HCT116 (cell line): ENCODE data around the gene PGLYRP3. TPM values are rescaled to one million over a fixed set of nuclear protein-coding genes. Genes with fewer than 3 reads are reported as not detected.

ENCODE experiments used
- ATAC-seq: fragments of 200-7000 bp; cut with Tn5 transposase; 2 replicates; pipeline ENCODE4 v1.9.1; 2020; ENCODE audit warnings: mild to moderate bottlenecking, moderate library complexity
- BruUV-seq: library from RNA; stranded (reverse); fragments of 400-500 nt; replicated peaks from 2 replicates; lab custom pipeline; 2021; lab: Mats Ljungman, UMichigan
- CTCF ChIA-PET: fragments of 300-600 bp; sonication (Branson Sonifier 250); formaldehyde crosslinking; loops from one replicate; lab custom pipeline; 2021; ENCODE audit warnings: antibody characterized with exemption; lab: Charles Lee
- POLR2A ChIA-PET: fragments of 300-600, 350-600 bp; sonication (Branson Sonifier 250); formaldehyde crosslinking; loops from one replicate; lab custom pipeline; 2021; ENCODE audit warnings: antibody characterized with exemption; lab: Charles Lee
- RAD21 ChIA-PET, 2 experiments: fragments of 300-600 bp; sonication (Branson Sonifier 250); formaldehyde crosslinking; loops; one replicate each; lab custom pipeline; 2023; ENCODE audit warnings: low total read pairs in 2 of 2; ENCODE audit not compliant: uncharacterized antibody in 2 of 2, unreplicated experiment in 2 of 2, low non-redundant PET in 1 of 2; lab: Charles Lee
- DNase-seq: peaks from one replicate; pipeline ENCODE4 v3.0.0-alpha.2; 2010; ENCODE audit warnings: low read depth, low spot score
- H2AFZ ChIP-seq: fragments of 200-600 bp; shearing (Covaris generic), sonication (generic); 2 replicates; pipeline ENCODE4 v1.6.1; 2017; ENCODE audit warnings: low read depth, mixed run types, mixed read lengths, antibody characterized with exemption, low read length; ENCODE audit not compliant: poor library complexity, severe bottlenecking
- H3K27ac ChIP-seq: 2 replicates; pipeline ENCODE4 v1.5.1; 2012; ENCODE audit warnings: low read depth, low read length
- H3K27me3 ChIP-seq: fragments of 200-600 bp; sonication (generic); 2 replicates; pipeline ENCODE4 v1.6.1; 2016; ENCODE audit warnings: mixed run types, low read length, mixed read lengths; ENCODE audit not compliant: insufficient read depth
- H3K36me3 ChIP-seq, 2 experiments: fragments of 200-500 bp in 1 of 2; fragments of 200-600 bp in 1 of 2; sonication (Bioruptor generic) in 1 of 2; sonication (generic) in 1 of 2; 2 replicates each; pipeline versions ENCODE4 v1.5.1 to v1.6.1; 2014 to 2016; ENCODE audit warnings: low read length in 2 of 2, inconsistent platforms in 1 of 2, mixed read lengths in 1 of 2, mixed run types in 1 of 2; ENCODE audit not compliant: insufficient read depth in 2 of 2, control insufficient read depth in 1 of 2
- H3K4me1 ChIP-seq, 2 experiments: fragments of 200-600 bp in 1 of 2; sonication (generic) in 1 of 2; 2 replicates each; pipeline versions ENCODE4 v1.5.1 to v1.6.1; 2012 to 2017; ENCODE audit warnings: low read length in 2 of 2, inconsistent platforms in 1 of 2, mild to moderate bottlenecking in 1 of 2, mixed read lengths in 1 of 2, mixed run types in 1 of 2, moderate library complexity in 1 of 2; ENCODE audit not compliant: insufficient read depth in 2 of 2, control insufficient read depth in 1 of 2
- H3K4me2 ChIP-seq: fragments of 200-600 bp; sonication (generic); 2 replicates; pipeline ENCODE4 v1.6.1; 2017; ENCODE audit warnings: mixed run types, low read length, mixed read lengths
- H3K4me3 ChIP-seq, 2 experiments: fragments of 200-600 bp in 1 of 2; sonication (generic) in 1 of 2; replicated peaks in 1 of 2; 2 replicates each; pipeline ENCODE4 v1.5.1; 2011 to 2016; ENCODE audit warnings: low read length in 2 of 2, control low read depth in 1 of 2, low read depth in 1 of 2, mild to moderate bottlenecking in 1 of 2, mixed read lengths in 1 of 2, mixed run types in 1 of 2
- H3K79me2 ChIP-seq: fragments of 200-600 bp; sonication (generic); 2 replicates; pipeline ENCODE4 v1.6.1; 2017; ENCODE audit warnings: mild to moderate bottlenecking, mixed run types, low read length, moderate library complexity, mixed read lengths; ENCODE audit not compliant: insufficient read depth
- H3K9ac ChIP-seq: fragments of 200-600 bp; sonication (generic); 2 replicates; pipeline ENCODE4 v1.6.1; 2016; ENCODE audit warnings: low read length, mixed read lengths
- H3K9me2 ChIP-seq: fragments of 200-600 bp; sonication (generic), shearing (Covaris generic); 2 replicates; pipeline ENCODE4 v1.6.1; 2017; ENCODE audit warnings: mixed run types, mild to moderate bottlenecking, moderate library complexity; ENCODE audit not compliant: insufficient read depth
- H3K9me3 ChIP-seq, 2 experiments: fragments of 200-500 bp in 1 of 2; fragments of 200-600 bp in 1 of 2; sonication (Bioruptor generic) in 1 of 2; sonication (generic) in 1 of 2; 2 replicates each; pipeline ENCODE4 v1.6.1; 2014 to 2017; ENCODE audit warnings: low read length in 2 of 2, mixed read lengths in 2 of 2, inconsistent platforms in 1 of 2, low read depth in 1 of 2, mild to moderate bottlenecking in 1 of 2, mixed run types in 1 of 2, moderate library complexity in 1 of 2; ENCODE audit not compliant: control insufficient read depth in 1 of 2, insufficient read depth in 1 of 2
- H4K20me1 ChIP-seq: fragments of 200-600 bp; sonication (generic), shearing (Covaris generic); 2 replicates; pipeline ENCODE4 v1.6.1; 2017; ENCODE audit warnings: mixed run types, mild to moderate bottlenecking, moderate library complexity; ENCODE audit not compliant: insufficient read depth
- CBX3 ChIP-seq: IDR thresholded peaks from 2 replicates; pipeline ENCODE4 v1.6.1; 2012; ENCODE audit warnings: low read depth
- POLR2AphosphoS5 ChIP-seq: IDR thresholded peaks from 2 replicates; pipeline ENCODE4 v1.6.1; 2011; ENCODE audit warnings: mild to moderate bottlenecking, low read depth, low read length, moderate library complexity
- SIN3A ChIP-seq: IDR thresholded peaks from 2 replicates; pipeline ENCODE4 v1.6.1; 2012; ENCODE audit warnings: low read depth
- SP1 ChIP-seq: IDR thresholded peaks from 2 replicates; pipeline ENCODE4 v1.6.1; 2012; ENCODE audit warnings: low read depth
- SRF ChIP-seq: IDR thresholded peaks from 2 replicates; pipeline ENCODE4 v1.6.1; 2012; ENCODE audit warnings: low read depth
- TCF7L2 ChIP-seq: IDR thresholded peaks from 2 replicates; pipeline ENCODE4 v1.7.0; 2011; ENCODE audit warnings: borderline replicate concordance, inconsistent platforms; ENCODE audit not compliant: insufficient read depth, insufficient read length; ENCODE audit errors: extremely low read depth
- YY1 ChIP-seq: IDR thresholded peaks from 2 replicates; pipeline ENCODE4 v1.6.1; 2011; ENCODE audit warnings: low read length, low read depth, moderate library complexity, mild to moderate bottlenecking; ENCODE audit not compliant: insufficient replicate concordance; ENCODE audit errors: extremely low read depth
- ZFX ChIP-seq: fragments of 450-650 bp; IDR thresholded peaks from 2 replicates; pipeline ENCODE4 v1.6.1; 2017
- intact Hi-C: fragments of 100-400 bp; cut with micrococcal nuclease; formaldehyde crosslinking; loops from 2 replicates; pipeline ENCODE4 v1.10.0; 2022
- total RNA-seq: library from RNA; stranded (reverse); gene quantifications from one replicate; pipeline ENCODE4 v1.2.1, GENCODE V29; 2021; ENCODE audit not compliant: unreplicated experiment
- TF ChIP-seq, protein P1 (sequence below): IDR thresholded peaks from 2 replicates; pipeline ENCODE4 v1.6.1; 2012
- TF ChIP-seq, protein P2 (sequence below): IDR thresholded peaks from 2 replicates; pipeline ENCODE4 v1.6.1; 2012; ENCODE audit warnings: low read depth
- TF ChIP-seq, protein P3 (sequence below): IDR thresholded peaks from 2 replicates; pipeline ENCODE4 v1.6.1; 2011; ENCODE audit warnings: mild to moderate bottlenecking, low read length, moderate library complexity; ENCODE audit not compliant: insufficient replicate concordance; ENCODE audit errors: extremely low read depth

Gene PGLYRP3
- total RNA-seq, 1 experiment from 2014 or later = not detected

DNA sequence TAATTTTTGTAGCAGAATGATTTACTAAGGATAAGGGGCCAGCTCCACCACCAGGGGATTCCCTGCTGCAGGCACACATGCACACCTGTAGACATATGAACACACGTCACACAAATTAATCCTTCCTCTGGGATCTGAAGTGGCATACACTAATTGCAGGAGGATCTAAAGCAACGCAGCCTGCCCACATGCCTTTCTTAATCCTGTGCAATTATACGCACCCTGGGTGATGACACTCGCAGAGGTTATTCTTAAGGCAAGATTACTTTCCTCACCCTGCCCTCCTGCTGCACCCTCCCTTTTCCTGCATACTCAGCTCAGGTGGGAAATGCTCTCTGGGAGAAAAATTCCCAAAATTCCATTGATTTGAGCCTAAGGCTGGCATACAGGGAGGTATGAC is 60.8 kb downstream of the PGLYRP3 start:
- POLR2A ChIA-PET = no interaction called here

DNA sequence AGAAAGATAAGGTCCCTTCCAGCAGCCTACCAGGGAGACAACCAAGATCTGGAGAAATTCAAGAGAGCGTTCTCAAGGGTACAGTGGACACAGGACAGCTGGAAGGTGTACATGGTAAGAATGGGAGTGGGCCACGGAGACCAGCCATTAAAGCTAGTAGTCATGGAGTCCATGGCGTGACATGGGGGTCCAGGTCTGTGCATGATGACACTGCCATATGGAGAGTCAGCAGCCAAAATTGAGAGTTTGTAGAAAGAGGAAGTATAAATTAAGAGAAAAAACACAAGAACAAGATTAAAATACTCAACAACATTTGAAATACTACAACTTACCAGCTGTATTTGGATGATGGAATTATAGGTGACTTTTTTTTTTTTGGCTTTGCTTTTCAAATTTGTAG is 61.2 kb downstream of the PGLYRP3 start:
- H3K36me3 ChIP-seq = no peaks in the 10 kb centered on the region
- RAD21 ChIA-PET = no interaction called here
- H3K4me1 ChIP-seq = no peaks in the 10 kb centered on the region
- H2AFZ ChIP-seq = no peak overlapping the region
- ATAC-seq (no peak), DNase-seq (no peak)
- no peak for TF ChIP-seq YY1
- TF ChIP-seq CBX3 = no peak
- TF ChIP-seq, protein P1, sequence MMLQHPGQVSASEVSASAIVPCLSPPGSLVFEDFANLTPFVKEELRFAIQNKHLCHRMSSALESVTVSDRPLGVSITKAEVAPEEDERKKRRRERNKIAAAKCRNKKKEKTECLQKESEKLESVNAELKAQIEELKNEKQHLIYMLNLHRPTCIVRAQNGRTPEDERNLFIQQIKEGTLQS = no peak
- TF ChIP-seq SIN3A = no peak
- TF ChIP-seq, protein P2, sequence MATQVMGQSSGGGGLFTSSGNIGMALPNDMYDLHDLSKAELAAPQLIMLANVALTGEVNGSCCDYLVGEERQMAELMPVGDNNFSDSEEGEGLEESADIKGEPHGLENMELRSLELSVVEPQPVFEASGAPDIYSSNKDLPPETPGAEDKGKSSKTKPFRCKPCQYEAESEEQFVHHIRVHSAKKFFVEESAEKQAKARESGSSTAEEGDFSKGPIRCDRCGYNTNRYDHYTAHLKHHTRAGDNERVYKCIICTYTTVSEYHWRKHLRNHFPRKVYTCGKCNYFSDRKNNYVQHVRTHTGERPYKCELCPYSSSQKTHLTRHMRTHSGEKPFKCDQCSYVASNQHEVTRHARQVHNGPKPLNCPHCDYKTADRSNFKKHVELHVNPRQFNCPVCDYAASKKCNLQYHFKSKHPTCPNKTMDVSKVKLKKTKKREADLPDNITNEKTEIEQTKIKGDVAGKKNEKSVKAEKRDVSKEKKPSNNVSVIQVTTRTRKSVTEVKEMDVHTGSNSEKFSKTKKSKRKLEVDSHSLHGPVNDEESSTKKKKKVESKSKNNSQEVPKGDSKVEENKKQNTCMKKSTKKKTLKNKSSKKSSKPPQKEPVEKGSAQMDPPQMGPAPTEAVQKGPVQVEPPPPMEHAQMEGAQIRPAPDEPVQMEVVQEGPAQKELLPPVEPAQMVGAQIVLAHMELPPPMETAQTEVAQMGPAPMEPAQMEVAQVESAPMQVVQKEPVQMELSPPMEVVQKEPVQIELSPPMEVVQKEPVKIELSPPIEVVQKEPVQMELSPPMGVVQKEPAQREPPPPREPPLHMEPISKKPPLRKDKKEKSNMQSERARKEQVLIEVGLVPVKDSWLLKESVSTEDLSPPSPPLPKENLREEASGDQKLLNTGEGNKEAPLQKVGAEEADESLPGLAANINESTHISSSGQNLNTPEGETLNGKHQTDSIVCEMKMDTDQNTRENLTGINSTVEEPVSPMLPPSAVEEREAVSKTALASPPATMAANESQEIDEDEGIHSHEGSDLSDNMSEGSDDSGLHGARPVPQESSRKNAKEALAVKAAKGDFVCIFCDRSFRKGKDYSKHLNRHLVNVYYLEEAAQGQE = no peak
- TF ChIP-seq SP1 = no peak
- no peak for TF ChIP-seq ZFX
- TF ChIP-seq, protein P3, sequence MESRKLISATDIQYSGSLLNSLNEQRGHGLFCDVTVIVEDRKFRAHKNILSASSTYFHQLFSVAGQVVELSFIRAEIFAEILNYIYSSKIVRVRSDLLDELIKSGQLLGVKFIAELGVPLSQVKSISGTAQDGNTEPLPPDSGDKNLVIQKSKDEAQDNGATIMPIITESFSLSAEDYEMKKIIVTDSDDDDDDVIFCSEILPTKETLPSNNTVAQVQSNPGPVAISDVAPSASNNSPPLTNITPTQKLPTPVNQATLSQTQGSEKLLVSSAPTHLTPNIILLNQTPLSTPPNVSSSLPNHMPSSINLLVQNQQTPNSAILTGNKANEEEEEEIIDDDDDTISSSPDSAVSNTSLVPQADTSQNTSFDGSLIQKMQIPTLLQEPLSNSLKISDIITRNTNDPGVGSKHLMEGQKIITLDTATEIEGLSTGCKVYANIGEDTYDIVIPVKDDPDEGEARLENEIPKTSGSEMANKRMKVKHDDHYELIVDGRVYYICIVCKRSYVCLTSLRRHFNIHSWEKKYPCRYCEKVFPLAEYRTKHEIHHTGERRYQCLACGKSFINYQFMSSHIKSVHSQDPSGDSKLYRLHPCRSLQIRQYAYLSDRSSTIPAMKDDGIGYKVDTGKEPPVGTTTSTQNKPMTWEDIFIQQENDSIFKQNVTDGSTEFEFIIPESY = no peak
- no peak for TF ChIP-seq TCF7L2
- no peak overlapping the region for H3K9ac ChIP-seq
- H3K27me3 ChIP-seq = peaks cover 56% of the 10 kb centered on the region
- H4K20me1 ChIP-seq = no peaks in the 10 kb centered on the region
- intact Hi-C loops = no loop called here
- no peaks in the 10 kb centered on the region for H3K79me2 ChIP-seq
- no TSS peak for BruUV-seq
- POLR2A ChIA-PET = no interaction called here
- H3K4me2 ChIP-seq = no peak overlapping the region
- H3K27ac ChIP-seq = no peak overlapping the region
- CTCF ChIA-PET = no interaction called here
- H3K9me3 ChIP-seq = no peaks in the 10 kb centered on the region
- H3K4me3 ChIP-seq = no peak overlapping the region
- H3K9me2 ChIP-seq = no peaks in the 10 kb centered on the region

More for the DNA sequence above, 60.8 kb downstream of the PGLYRP3 start:
- Histone ChIP-seq H3K4me1 (no peaks in the 10 kb centered on the region), H3K9ac (no peak overlapping the region), H3K4me3 (no peak overlapping the region), H2AFZ (no peak overlapping the region), H3K27me3 (peaks cover 52% of the 10 kb centered on the region), H3K79me2 (no peaks in the 10 kb centered on the region), H3K36me3 (no peaks in the 10 kb centered on the region), H3K9me2 (no peaks in the 10 kb centered on the region), H3K9me3 (no peaks in the 10 kb centered on the region), H3K4me2 (no peak overlapping the region), H3K27ac (no peak overlapping the region), H4K20me1 (no peaks in the 10 kb centered on the region)
- ChIA-PET CTCF (no interaction called here), RAD21 (no interaction called here)
- intact Hi-C loops = no loop called here
- TF ChIP-seq POLR2AphosphoS5 = no peak
- TF ChIP-seq, protein P1 = no peak
- TF ChIP-seq SRF = no peak
- no peak for TF ChIP-seq CBX3
- TF ChIP-seq ZFX = no peak
- TF ChIP-seq TCF7L2 = no peak
- no TSS peak for BruUV-seq
- no peak for DNase-seq
- no peak for ATAC-seq
